NCI-H187 (cell line): Measurements from ENCODE around the gene OPRD1.
"Not testable (repeated sequence)": the region's sequence is repeated elsewhere in the genome, so short reads cannot be mapped to it uniquely, and the experiment has no call there.

Experiments used
- DNase-seq, 2 experiments: peaks; one replicate each; lab custom pipeline; 2025; lab: John Stamatoyannopoulos, UW

The OPRD1 gene

DNA sequence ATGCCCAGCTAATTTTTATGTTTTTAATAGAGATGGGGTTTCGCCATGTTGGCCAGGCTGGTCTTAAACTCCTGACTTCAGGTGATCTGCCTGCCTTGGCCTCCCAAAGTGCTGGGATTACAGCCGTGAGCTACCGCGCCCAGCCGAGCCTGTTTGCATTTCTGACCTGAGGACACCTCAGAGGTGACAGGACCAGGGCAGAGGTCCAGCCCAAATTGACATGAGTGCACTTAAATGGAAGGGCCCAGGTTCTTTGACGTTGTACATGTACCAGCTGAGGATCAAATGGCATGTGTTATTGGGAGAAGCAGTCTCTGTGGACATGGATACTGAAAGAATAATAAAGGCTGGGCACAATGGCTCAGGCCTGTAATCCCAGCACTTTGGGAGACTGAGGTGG is 35.2 kb downstream of the OPRD1 start:
- not testable (repeated sequence) for DNase-seq

DNA sequence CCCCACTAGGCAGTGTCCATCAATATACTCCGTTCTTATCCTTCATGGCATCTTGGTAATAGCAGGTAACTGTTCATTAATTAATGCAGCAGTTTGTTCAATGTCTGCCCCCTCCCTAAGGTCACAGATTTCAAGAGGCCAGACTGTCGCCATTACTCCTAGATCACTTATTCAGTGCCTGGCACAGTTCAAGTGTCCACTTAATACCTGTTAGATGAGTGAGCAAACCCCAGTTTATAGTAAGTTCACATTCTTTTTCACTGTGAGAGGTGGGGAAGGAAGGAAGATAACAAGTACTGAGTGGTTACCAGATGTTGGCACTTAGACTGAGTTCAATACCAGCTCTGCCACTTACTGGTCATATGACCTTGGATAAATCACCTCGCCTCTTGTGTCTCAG is 36.4 kb downstream of the OPRD1 start:
- no peak for DNase-seq

DNA sequence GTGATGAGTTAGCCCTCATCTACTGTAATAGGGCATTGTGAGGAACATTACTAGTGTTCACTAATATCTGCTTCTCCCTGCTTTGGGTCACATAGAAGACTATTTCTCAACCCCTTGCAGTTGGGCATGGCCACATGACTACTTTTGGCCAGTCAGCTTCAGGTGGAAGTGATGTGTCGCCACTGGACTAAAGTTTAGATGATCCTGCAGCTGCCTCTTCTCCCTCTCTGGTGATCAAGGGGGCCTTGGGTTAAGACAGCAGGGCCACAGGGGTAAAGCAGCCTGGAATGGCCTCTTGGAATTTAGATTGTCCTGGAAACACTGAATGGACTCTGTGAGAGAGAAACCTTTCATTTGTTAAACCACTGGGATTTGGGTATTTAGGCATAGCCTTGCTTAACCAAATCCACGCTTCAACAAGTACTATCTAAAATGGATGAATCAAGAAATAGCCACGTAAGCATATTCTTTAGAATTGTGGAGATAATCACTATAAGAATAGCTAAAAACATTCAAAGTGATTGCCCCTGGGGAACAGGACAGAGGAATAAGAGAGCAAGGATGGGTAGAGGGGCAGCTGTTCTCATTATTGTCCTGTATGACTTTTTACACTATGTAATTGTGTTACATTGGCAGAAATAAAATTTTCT is 41.2 kb downstream of the OPRD1 start:
- DNase-seq, result no peak

DNA sequence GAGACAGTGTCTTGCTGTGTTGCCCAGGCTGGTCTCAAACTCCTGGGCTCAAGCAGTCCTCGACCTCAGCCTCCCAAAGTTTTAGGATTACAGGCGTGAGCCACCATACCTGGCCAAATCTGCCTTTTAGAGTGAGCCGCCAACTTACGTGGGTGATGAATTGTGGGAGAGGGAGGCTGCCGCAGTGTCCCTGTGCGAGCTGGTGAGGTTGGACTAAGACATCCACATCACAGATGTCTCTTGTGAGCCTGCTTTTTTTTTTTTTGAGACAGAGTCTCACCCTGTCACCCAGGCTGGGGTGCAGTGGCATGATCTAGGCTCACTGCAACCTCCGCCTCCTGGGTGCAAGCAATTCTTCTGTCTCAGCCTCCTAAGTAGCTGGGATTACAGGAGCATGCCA is 42.4 kb downstream of the OPRD1 start:
- DNase-seq, result not testable (repeated sequence)

DNA sequence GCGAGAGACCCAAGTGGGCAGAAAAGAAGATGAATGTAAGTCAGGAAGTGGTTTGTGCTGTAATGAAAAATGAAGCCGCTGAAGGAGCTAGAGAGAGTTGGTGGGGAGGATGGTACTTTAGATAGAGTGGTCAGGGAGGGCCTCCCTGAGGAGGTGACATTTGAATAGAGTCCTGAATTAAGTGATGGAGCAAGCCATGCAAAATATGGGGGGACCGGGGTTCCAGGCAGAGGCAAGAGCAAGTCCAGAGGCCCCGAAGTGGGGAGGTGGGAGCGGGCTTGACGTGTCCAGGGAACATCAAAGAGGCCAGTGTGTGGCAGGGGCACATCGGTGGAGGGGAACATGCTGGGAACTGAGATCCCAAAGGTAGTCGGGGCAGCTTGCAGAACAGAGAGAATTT is 43.1 kb downstream of the OPRD1 start:
- DNase-seq, result no peak

DNA sequence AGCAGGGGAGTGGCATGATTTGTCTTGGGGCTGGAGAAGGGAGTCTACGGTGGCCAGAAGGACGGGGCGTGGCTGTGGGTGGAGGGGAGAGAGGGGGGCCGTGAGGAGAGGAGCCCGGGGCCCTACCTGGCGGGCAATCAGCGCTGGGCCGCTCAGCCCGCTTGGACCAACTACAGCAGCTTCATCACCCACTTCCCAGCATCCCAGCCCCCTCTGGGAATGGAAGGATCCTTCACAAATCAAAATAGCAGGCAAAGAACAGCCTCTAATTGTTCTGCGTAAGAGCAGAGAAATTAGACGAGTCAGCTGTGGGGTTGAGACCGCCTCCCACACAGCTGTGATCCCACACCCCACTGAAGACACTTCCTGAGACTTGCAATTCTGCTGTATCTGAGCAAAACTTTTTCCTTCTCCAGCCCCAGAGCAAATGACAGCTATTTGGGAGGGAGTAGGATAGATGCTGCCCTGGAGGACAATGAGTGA is 43.5 kb downstream of the OPRD1 start:
- no peak for DNase-seq

DNA sequence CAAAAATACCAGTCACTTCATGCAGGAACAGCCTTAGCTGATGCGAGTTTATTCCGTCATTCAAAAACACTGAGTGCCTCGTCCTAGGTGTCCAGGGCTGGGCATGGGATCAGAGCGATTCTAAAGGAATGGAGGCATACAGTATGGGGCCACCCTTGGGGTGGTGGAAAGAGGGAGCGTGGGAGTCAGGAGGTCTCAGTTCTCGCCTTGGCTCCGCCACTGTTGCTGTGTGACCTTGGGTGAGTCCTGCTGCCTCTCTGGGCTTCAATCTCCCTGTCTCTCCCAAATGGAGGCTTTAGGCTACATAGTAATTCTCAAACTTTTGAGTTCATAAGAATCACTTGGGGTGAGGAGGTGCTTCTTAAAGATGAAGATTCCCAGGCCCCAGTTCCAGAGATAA is 44.0 kb downstream of the OPRD1 start:
- no peak for DNase-seq

DNA sequence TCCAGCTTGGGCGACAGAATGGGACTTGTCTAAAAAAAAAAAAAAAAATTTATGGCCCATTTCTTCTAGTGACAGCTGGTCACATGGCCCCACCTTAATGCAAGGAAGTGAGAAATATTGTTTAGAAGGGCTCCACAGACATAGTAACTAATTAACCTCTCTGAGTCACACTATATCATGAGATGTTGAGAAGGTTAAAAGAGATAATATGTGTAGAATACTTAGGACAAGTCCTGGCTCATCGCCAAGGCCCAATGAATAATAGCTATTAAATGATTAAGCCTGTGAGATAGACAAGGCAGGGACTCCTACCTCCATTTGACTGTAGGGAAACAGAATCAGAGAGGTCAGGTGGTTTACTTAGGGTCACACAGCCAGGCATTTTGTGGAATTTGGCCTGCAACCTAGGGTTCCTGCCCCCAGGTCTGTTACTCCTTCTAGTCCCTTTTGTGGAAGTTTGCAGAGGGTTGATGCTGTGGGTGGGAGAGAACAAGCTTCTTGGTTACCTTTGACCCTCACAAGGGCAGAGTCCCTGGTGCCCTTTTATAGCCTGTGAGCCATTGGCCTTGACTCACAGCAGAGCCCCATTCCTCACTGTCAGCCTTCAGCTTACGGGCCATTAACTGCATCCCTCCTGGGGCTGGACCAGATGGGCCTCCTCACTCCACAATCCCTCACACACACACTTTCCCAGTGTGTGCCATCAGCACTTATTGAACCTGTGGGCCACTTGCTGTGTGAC is 48.5 kb downstream of the OPRD1 start:
- DNase-seq, result no peak

DNA sequence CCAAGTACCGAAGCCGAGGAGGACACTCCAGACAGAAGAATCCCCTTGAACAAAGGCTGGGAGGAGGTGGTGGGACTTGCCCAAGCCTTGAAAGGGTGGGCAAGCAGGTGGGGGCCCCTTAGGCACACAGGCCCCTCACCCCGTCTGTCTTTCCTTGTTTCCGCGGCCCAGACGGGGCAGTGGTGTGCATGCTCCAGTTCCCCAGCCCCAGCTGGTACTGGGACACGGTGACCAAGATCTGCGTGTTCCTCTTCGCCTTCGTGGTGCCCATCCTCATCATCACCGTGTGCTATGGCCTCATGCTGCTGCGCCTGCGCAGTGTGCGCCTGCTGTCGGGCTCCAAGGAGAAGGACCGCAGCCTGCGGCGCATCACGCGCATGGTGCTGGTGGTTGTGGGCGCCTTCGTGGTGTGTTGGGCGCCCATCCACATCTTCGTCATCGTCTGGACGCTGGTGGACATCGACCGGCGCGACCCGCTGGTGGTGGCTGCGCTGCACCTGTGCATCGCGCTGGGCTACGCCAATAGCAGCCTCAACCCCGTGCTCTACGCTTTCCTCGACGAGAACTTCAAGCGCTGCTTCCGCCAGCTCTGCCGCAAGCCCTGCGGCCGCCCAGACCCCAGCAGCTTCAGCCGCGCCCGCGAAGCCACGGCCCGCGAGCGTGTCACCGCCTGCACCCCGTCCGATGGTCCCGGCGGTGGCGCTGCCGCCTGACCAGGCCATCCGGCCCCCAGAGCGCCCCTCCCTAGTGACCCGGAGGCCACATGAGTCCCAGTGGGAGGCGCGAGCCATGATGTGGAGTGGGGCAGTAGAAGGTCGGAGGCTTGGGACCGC is 50.8 kb downstream of the OPRD1 start:
- no peak for DNase-seq

DNA sequence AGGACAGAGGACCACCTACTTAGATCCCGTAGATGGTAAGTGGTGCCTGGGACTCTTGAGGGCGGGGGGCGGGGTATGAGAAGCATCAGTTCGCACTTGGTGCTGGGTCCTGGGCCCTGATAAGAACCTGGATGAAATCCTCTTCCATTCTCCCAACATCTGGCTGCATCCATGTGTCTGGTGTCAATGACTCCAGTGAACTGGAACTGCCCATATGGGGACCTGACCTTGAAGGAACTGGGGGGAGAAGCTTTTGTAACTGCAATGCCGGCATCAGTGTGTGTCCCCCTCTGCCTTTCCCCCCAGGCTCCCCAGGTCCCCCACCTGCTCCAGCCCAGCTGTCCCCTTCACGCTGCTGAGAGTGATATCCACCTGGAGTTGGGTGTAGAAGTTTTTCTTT is 52.7 kb downstream of the OPRD1 start:
- DNase-seq, result no peak

DNA sequence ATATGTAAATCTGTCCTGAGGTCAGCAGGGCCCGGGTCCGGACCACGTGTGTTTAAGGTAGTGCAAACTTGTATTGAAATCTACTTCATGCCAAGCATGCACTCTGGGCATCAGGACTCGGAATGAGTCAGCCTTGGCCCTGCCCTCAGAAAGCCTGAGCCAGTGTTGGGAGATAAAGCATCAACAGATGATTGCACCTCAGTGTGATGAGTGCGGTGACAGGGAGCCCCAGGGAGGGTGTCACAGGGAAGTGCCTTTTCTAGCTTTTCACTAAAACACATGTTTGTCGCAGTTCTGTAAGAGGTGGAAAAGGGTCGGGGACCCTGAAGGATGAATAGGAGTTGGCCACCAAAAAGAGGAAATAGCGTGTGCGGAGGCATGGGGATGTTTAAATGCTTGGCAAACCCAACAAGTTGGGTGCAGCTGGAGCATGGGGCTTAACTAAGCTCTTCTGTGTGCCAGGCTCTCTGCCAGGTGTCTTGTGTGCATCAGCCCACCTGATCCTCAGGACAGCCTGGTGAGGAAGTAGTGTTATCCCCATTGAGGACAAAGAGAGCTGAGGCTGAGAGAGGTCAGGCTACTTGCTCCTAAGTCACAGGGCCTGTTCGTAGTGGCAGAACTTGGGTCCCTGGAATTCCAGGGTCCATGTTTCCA is 54.2 kb downstream of the OPRD1 start:
- no peak for DNase-seq

DNA sequence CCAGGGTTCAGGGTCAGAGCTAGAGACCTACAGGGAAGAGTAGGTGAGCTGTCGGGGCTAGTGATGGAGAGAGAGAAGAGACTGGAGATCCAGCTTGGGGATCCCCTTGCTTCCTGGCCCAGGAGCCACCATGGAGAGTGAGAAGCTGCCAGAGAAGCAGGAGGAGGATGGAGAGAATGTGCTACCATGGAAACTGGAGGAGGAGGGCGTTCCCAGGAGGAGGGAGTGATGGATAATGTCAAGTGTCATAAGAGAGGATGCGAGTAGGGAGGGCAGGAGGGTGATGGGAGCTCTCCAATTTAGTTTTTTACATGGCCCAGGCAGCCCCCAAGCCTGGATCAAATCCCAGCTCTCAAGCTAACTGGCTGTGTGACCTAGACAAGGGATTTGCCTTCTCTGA is 55.9 kb downstream of the OPRD1 start:
- DNase-seq, result no peak

DNA sequence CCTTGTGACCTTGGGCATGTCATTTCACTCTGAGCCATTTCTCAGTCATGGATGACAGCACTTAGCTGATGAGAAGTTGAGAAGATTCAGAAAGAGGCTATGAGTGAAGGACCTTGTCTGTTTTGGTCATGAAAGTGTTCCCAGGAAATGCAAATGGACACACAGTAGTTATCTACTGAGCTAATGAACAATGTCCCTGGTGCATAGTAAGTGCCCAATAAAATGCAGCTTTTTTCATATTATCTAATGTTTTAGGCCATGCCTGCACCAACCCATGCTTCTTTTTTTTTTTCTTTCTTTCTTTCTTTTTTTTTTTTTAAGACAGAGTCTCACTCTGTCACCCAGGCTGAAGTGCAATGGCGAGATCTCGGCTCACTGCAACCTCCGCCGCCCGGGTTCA is 58.0 kb downstream of the OPRD1 start:
- DNase-seq, result no peak

DNA sequence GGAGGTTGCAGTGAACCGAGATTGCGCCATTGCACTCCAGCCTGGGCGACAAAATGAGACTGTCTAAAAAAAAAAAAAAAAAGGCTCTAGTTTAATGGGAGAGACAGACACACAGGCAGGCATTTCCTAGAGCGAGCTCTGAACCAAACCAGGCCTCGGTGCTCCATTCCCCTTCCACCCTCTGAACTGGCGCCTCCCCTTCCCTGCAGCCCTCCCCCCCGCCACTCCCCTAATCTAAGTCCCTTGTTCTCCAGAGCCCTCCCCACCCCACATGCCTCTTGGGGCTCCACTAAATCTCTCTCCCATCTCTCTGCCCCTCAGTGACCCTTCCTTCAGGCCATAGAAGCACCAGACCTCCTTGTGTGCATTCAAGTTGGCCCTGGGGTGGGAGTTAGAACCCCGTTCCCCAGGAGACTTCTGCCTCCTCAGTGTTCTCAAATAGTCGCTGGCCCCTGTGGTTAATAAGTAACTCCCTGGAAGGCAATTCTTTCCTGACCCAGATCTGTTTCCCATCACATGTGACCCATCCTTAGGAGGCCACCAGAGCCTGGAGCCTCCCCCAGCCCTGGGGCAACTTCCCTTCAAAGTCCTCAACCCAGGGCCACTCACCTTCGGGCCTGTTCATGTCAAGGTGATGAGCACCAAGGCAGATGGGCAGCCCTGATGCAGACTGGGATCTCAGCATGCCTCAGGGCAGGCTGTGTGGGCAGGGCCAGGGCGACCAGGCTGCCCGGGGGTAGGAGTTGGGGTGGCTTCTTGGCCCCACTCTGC is 59.8 kb downstream of the OPRD1 start:
- DNase-seq, result no peak

DNA sequence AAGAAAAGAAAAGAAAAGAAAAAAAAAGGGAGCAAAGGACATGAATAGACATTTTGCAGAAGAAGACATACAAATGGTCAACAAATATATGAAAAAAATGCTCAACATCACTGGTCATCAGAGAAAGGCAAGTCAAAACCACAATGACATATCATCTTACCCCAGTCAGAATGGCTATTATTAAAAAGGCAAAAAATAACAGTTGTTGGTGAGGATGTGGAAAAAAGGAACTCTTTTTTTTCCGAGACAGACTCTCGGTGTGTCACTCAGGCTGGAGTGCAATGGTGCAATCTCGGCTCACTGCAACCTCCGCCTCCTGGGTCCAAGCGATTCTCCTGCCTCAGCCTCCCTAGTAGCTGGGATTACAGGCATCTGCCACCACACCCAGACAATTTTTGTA is 63.2 kb downstream of the OPRD1 start:
- DNase-seq, result not testable (repeated sequence)

DNA sequence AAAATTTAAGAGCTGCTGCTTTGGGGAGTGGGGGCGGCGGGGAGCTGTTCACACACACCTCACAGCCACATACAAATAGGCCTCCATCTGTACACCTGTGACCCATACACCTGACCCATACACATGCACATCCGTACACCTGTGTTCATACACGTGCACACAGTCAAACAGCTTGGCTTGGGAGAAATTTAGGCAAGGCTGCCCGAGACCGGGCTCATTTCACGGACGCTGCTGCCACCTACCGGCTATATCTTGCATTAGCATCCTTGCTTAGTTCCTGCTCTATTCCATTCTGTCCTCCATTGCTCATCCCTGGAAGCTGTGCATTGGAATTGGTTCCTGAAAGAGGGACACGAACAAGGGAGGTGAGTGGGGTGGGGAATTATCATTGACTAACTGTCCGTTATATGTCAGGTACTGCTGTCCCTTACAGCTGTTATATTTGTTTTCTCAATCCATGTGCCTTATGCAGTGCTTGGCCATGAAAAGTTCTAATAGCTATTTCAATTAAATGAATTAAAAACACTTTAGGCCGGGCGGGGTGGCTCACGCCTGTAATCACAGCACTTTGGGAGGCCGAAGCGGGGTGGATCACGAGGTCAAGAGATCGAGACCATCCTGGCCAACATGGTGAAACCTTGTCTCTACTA is 65.3 kb downstream of the OPRD1 start:
- peak; percentile 47 to 56 for DNase-seq

DNA sequence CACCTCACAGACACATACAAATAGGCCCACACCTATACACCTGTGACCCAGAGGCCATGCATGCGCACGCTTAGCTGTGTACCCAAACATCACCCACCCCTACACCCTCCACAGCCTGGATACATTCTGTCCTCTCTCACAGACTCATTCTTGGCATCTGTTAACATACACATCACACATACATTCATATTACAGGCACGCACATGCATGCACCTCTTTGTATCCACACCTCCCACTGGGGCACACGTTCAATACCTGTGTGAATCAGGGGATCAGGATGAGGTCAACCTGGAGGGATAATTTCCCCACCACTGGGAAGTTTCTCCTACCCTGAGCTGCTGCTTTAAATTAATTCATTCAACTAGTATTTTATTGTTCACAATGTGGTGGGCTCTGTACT is 66.8 kb downstream of the OPRD1 start:
- DNase-seq, result no peak

DNA sequence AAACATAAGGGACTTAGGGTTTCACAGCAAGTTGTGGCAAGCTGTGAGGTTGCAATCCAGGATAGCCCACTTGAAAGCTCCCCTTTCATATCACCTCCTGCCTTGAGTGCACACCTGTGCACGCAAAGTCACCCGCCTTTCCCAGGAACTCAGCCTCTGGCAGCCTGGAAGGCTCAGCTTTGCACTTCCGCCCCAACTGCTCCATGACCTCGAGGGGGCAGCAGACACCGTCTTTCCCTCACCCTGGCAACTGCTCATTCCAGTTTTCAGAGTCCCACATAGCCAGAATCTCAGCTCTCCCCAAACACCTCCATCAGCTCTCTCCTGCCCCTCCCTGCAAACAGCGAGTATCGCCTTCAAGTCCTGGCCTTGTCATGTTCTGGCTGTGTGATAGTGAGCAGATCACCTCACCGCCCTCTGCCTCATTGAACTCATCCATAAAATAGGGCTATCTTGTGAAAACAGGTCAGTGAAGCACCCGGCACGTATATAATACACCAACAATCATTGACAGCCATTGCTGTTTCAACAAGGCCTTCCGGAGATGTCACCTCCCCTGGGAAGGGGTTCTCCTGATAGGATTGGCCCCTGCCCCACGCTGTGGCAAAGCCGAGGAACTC is 70.1 kb downstream of the OPRD1 start:
- peak; percentile 79 to 84 for DNase-seq

DNA sequence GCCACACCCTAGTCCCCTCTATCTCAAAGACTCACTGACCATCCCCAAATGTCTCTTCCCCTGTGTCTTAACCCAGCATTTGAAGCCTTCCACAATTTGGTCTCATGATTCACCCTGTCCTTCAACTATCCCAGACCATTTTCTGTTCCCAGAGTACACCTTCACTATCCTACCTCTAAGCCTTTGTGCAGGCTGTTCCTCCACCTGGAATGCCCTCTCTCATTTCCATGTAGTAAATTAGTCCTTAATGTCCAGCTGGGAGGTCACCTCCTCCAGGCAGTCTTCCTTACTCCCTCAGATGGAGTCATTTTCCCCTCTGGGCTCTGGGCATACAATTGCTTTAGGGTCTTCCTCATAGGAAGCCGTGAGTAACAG is 71.3 kb downstream of the OPRD1 start:
- no peak for DNase-seq

DNA sequence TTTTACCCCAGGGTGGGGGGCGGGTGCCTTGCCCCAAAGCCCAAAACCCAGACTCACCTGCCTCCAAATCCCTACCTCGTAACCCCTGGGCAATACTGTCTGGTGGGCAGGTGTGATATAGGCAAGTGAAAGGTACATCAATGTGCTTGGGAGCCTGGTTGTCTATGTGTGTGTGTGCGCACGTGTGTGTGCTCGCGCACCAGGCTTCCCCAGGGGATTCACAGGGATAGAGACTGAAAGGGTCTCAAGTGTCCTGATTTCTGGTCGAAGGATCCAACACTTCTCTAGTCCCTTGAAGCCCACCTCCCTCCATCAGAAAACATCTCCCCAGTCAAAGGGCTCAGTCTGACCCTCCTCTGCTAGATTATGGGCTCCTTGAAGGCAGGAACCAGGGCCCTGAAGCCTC is 73.5 kb downstream of the OPRD1 start:
- no peak for DNase-seq
